Stimulated activated CD4-positive, alpha-beta T cell treated with anti-CD3 and anti-CD28 coated beads, Interleukin-4, amount 100 ng/mL, for 1 hour (primary cell): Measurements from ENCODE around the gene SETBP1.

Source experiments
- DNase-seq: peaks from one replicate; pipeline ENCODE4 v3.0.0-alpha.2; 2020

The SETBP1 gene

GRCh38 chr18:44946529-44947113 lies 265.9 kb downstream of the SETBP1 start:
- no peak for DNase-seq

- no peak for DNase-seq
Observed at GRCh38 chr18:44949967-44950366, 269.3 kb downstream of the SETBP1 start.

GRCh38 chr18:44950685-44951195 lies 270.1 kb downstream of the SETBP1 start:
- no peak for DNase-seq

- DNase-seq: no peak
Observed at GRCh38 chr18:44951748-44952147, 271.1 kb downstream of the SETBP1 start.

GRCh38 chr18:44954257-44954656 lies 273.6 kb downstream of the SETBP1 start:
- no peak for DNase-seq

GRCh38 chr18:44955825-44956224 lies 275.1 kb downstream of the SETBP1 start:
- no peak for DNase-seq

GRCh38 chr18:44957025-44957424 lies 276.3 kb downstream of the SETBP1 start:
- DNase-seq: no peak

- DNase-seq: no peak
Observed at GRCh38 chr18:44957461-44957860, 276.8 kb downstream of the SETBP1 start.

GRCh38 chr18:44958040-44958439 lies 277.4 kb downstream of the SETBP1 start:
- DNase-seq: no peak

GRCh38 chr18:44958455-44958854 lies 277.8 kb downstream of the SETBP1 start:
- DNase-seq: no peak

- DNase-seq: no peak
Observed at GRCh38 chr18:44959013-44959412, 278.3 kb downstream of the SETBP1 start.

GRCh38 chr18:44960580-44960979 lies 279.9 kb downstream of the SETBP1 start:
- DNase-seq: no peak

GRCh38 chr18:44961288-44961995 lies 280.8 kb downstream of the SETBP1 start:
- no peak for DNase-seq

- DNase-seq: no peak
Observed at GRCh38 chr18:44967599-44967998, 286.9 kb downstream of the SETBP1 start.

- DNase-seq: no peak
Observed at GRCh38 chr18:44968336-44968735, 287.6 kb downstream of the SETBP1 start.

GRCh38 chr18:44969214-44969795 lies 288.6 kb downstream of the SETBP1 start:
- no peak for DNase-seq

GRCh38 chr18:44973282-44973681 lies 292.6 kb downstream of the SETBP1 start:
- no peak for DNase-seq

- no peak for DNase-seq
Observed at GRCh38 chr18:44974174-44974573, 293.5 kb downstream of the SETBP1 start.

GRCh38 chr18:44977856-44978255 lies 297.2 kb downstream of the SETBP1 start:
- no peak for DNase-seq

- DNase-seq: no peak
Observed at GRCh38 chr18:44979748-44980147, 299.1 kb downstream of the SETBP1 start.

GRCh38 chr18:44981121-44981520 lies 300.4 kb downstream of the SETBP1 start:
- DNase-seq: no peak

GRCh38 chr18:44986933-44987332 lies 306.2 kb downstream of the SETBP1 start:
- DNase-seq: no peak

GRCh38 chr18:44987371-44987770 lies 306.7 kb downstream of the SETBP1 start:
- no peak for DNase-seq
